Fibroblast of gingiva (primary cell): ENCODE results near the gene SPOCK1.
"Not testable (repeated sequence)": the region's sequence is repeated elsewhere in the genome, so short reads cannot be mapped to it uniquely, and the experiment has no call there.

Experiments
- DNase-seq: peaks from one replicate; pipeline ENCODE4 v3.0.0-alpha.2; 2011; ENCODE audit warnings: low read depth

Gene SPOCK1

GRCh38 chr5:137498736-137499505, at the start of gene SPOCK1:
Gene SPOCK1 (minus strand): TSS chr5:137499326.
- peak; percentile 65 for DNase-seq

- DNase-seq: no peak
Measured at GRCh38 chr5:137545956-137546355, 46.8 kb upstream of the SPOCK1 start.

GRCh38 chr5:137535449-137535848, 36.3 kb upstream of the SPOCK1 start:
- not testable (repeated sequence) for DNase-seq

GRCh38 chr5:137533963-137534362, 34.8 kb upstream of the SPOCK1 start:
- no peak for DNase-seq

GRCh38 chr5:137531266-137531665, 32.1 kb upstream of the SPOCK1 start:
- DNase-seq: no peak

- no peak for DNase-seq
Measured at GRCh38 chr5:137521246-137521645, 22.1 kb upstream of the SPOCK1 start.

DNA sequence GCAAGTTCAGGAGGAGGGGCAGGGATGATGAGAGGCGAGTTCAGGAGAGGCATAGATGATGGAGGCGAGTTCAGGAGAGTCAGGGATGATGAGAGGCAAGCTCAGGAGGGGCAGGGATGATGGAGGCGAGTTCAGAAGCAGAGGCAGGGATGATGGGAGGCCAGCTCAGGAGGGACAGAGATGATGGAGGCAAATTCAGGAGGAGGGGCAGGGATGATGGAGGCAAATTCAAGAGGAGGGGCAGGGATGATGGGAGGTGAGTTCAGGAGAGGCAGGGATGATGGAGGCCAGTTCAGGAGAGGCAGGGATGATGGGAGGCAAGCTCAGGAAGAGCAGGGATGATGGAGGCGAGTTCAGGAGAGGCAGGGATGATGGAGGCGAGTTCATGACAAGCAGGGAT, 17.8 kb upstream of the SPOCK1 start:
- no peak for DNase-seq

- DNase-seq: no peak
Measured at GRCh38 chr5:137516251-137516797, 17.2 kb upstream of the SPOCK1 start.

DNA sequence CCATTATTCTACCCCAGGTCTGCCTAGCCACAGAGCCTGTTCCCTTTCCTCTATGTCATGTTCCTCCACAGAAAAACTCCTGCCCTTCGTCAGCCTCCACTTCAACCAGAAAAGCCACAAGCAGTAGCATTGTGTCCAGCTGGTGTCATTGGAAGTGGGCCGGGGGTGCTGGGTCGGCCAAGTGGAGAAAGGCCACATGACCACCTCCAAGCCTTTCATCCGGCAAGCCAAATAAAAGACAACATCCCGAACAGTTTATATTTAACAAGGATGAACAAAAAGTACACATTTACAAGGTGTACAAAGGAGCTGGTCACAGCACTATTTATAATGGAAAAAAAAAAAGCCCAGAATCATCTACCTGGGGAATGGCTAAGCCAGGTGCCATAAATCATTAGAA, 16.1 kb upstream of the SPOCK1 start:
- no peak for DNase-seq

DNA sequence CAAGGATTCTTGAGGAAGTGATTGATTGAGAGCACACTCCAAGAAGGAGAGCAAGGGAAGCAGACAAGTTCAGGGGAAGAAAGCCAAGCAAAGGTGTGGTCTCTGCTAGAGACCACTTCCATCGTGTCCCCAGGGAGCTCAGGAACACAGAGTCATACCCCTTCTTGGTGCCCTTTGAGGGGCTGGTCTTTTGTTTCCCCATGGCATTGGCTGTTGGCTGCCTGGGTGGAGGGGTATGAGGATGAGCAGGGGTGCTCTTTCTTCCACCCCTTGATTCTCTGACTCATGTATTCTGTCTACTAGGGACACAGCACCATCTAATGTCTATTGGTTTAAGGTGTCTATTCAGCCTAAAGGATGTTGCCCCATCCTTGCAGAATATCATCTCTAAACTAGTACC, 11.5 kb upstream of the SPOCK1 start:
- no peak for DNase-seq

GRCh38 chr5:137507150-137507549, 8.0 kb upstream of the SPOCK1 start:
- no peak for DNase-seq

- DNase-seq: no peak
Measured at GRCh38 chr5:137506296-137506695, 7.2 kb upstream of the SPOCK1 start.

DNA sequence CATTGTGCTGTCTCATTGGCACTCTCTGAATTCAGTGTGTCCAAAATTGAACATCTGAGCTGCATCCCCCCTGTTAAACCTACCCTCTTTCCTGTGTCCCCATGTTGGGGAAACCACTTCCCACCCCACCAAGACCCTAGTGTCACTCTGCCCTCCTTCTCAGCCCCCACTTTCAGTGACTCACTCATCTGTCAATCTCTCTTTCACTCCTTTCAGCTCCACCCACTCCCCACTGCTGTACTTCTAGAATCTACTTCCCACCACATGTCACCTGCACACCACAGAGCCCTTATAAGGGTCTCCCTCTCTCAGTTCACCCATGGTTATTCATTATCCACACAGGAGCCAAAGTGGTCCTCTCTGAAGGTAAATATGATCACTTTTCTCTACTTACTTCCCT, 5.8 kb upstream of the SPOCK1 start:
- DNase-seq: no peak

DNA sequence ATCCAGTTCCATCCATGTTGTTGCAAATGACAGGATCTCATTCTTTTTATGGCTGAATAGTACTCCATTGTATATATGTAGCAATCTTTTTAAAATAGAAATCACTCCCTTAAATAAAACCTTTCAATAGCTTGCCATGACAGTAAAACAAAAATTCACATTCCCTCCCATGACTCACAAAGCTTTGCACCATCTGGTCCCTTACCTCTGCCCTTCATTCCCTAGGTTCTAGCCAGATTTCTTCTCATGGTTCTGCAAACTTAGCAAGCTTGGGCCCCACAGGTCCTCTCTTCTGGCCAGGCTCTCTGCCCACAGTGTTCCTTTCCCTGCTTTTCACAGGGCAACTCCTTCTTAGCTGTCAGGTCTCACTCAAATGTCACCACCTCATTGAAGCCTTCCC, 4.3 kb upstream of the SPOCK1 start:
- DNase-seq: no peak

DNA sequence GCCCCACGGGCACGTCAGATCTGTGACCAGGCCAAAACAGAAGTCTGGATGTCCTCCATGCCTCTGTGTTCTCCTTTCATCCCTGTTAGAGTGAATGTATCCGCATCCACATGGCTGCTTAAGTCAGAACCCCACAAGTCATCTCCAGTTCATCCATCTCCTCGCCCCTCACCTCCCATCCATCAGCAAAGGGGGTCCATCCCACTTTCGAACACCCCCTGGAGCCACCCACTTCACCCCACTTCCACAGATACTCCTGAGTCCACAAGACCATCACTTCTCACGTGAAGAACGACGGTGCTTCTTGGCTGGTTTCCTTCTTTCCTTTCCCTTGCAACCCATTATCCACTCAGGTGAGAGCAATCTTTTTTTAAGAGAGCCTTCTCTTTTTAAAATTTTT, 3.5 kb upstream of the SPOCK1 start:
- no peak for DNase-seq

DNA sequence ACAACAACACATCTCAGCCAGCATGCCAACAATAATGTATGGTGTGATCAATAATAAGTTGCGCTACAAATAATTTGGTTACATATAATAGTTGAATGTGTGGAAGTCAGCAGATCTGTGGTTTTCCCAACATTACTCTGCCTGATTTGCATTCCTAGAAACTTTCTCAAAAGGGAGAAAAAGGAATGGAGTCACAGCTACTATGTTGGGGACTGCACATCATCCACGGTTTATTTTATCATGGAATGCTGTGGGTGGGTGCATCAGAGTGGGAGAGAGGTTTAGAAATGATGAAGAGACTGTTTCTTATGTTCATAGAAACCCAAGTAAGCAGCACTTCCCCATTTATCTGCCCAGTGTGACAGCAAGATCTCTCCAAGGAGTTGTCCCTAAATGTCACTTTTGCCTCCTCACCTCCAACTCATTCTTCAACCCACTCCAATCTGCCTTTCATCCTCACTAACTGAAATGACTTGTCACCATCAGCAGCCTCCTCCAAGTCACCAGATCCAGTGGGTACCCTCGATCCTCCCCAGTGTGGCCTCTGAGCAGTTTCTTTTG, 2.8 kb upstream of the SPOCK1 start:
- DNase-seq: no peak

GRCh38 chr5:137501226-137501625, 2.1 kb upstream of the SPOCK1 start:
- DNase-seq: no peak

DNA sequence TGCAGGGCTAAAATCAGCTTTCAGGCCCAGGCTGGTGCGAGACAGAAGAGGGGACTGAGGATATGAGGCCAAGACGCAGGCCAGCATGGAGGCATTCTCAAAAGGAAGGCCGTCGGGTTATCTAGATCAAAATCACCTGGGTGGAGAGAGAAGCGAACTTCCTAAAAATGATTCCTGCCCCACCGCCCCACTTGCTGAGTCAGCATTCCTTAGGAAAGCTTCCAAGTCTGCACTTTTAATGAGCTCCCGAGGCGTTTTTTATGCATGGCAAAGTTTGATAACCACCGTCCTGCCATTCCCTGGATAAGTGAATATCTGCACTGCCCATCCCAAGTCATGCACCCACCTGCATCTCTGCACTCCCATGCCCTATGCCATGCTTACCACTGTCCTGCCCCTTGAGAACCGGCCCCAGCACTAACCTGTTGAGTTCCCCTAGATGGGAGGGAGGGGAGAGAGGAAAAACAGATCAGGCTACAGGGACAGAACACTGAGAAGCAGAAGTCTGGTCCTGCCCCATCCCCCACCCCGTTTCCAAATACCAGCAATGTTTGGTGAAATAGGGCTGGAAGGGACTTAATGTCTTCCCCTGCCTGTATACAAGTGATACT, 1.6 kb upstream of the SPOCK1 start:
- no peak for DNase-seq

GRCh38 chr5:137499506-137499847, 351 bp upstream of the SPOCK1 start:
- DNase-seq: not testable (repeated sequence)

DNA sequence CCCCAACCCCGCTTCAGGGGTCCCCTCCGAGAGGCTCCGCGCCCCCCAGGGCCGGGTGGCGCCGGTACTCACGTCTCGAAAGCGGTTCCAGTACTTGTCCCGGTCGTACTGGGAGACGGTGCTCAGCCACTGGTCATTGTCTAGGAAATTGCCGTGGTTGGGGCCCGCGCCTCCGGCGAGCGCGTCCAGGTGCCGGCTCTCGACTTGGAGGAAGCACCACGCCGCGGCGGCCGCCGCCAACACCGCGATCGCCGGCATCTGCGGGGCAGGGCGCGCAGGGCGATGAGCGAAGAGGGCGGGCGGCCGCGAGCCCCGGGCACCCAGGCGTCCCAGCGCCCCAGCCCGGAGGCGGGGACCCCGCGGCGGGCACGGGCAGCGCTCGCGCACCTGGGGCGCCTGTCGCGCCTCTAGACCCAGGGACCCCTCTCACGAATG, 808 bp downstream of the SPOCK1 start:
- no peak for DNase-seq

- DNase-seq: no peak
Measured at GRCh38 chr5:137497396-137498290, 1.5 kb downstream of the SPOCK1 start.

- peak; percentile 28 for DNase-seq
Measured at GRCh38 chr5:137496919-137497318, 2.2 kb downstream of the SPOCK1 start.
